DMS53 treated with DMSO at 0.1 percent for 48 hours (cell line): Measurements from ENCODE around the gene UGT2A3.
"Not testable (repeated sequence)": the region's sequence is repeated elsewhere in the genome, so short reads cannot be mapped to it uniquely, and the experiment has no call there.

Source experiments
- DNase-seq: peaks from one replicate; lab custom pipeline; 2025; ENCODE audit not compliant: unreplicated experiment; lab: John Stamatoyannopoulos, UW

The UGT2A3 gene

GRCh38 chr4:68951078-68951805, at the start of gene UGT2A3:
Gene UGT2A3 (minus strand): TSS chr4:68951804. CDS start chr4:68951760, 44 bp downstream.
- DNase-seq, result no peak

GRCh38 chr4:68997040-68997439, 45.4 kb upstream of the UGT2A3 start:
- no peak for DNase-seq

GRCh38 chr4:68995292-68995691, 43.7 kb upstream of the UGT2A3 start:
- no peak for DNase-seq

- DNase-seq, result no peak
Observed at GRCh38 chr4:68987007-68987406, 35.4 kb upstream of the UGT2A3 start.

GRCh38 chr4:68985442-68985841, 33.8 kb upstream of the UGT2A3 start:
- DNase-seq, result no peak

GRCh38 chr4:68984947-68985346, 33.3 kb upstream of the UGT2A3 start:
- DNase-seq, result peak; percentile 0

- no peak for DNase-seq
Observed at GRCh38 chr4:68963374-68963773, 11.8 kb upstream of the UGT2A3 start.

GRCh38 chr4:68962868-68963267, 11.3 kb upstream of the UGT2A3 start:
- DNase-seq, result no peak

- no peak for DNase-seq
Observed at GRCh38 chr4:68960294-68961163, 8.9 kb upstream of the UGT2A3 start.

GRCh38 chr4:68959085-68959484, 7.5 kb upstream of the UGT2A3 start:
- DNase-seq, result not testable (repeated sequence)

GRCh38 chr4:68954126-68954525, 2.5 kb upstream of the UGT2A3 start:
- no peak for DNase-seq

- DNase-seq, result no peak
Observed at GRCh38 chr4:68953056-68953596, 1.5 kb upstream of the UGT2A3 start.

- no peak for DNase-seq
Observed at GRCh38 chr4:68951806-68952585, 392 bp upstream of the UGT2A3 start.

- no peak for DNase-seq
Observed at GRCh38 chr4:68950033-68950432, 1.6 kb downstream of the UGT2A3 start.

- DNase-seq, result no peak
Observed at GRCh38 chr4:68948985-68949384, 2.6 kb downstream of the UGT2A3 start.

- DNase-seq, result no peak
Observed at GRCh38 chr4:68948044-68948743, 3.4 kb downstream of the UGT2A3 start.

GRCh38 chr4:68929076-68929737, 22.4 kb downstream of the UGT2A3 start:
- DNase-seq, result no peak

- DNase-seq, result no peak
Observed at GRCh38 chr4:68927165-68927564, 24.4 kb downstream of the UGT2A3 start.

GRCh38 chr4:68922202-68922601, 29.4 kb downstream of the UGT2A3 start:
- DNase-seq, result not testable (repeated sequence)

- DNase-seq, result no peak
Observed at GRCh38 chr4:68921051-68921450, 30.6 kb downstream of the UGT2A3 start.
